NB4 (cell line): ENCODE measurements around the gene ZNF827.

Experiments
- DNase-seq: peaks from one replicate; pipeline ENCODE4 v3.0.0; 2010; ENCODE audit warnings: low read depth
- H3K4me3 ChIP-seq: one replicate; pipeline ENCODE4 v1.5.1; 2011; ENCODE audit warnings: mild to moderate bottlenecking, low read depth, low read length, moderate library complexity
- CTCF ChIP-seq: IDR thresholded peaks from one replicate; pipeline ENCODE4 v1.5.1; 2012; ENCODE audit warnings: low read depth, low read length
- MAX ChIP-seq: IDR thresholded peaks from 2 replicates; pipeline ENCODE4 v1.6.1; 2011; ENCODE audit warnings: low read depth, low read length
- MYC ChIP-seq: IDR thresholded peaks from 2 replicates; pipeline ENCODE4 v1.6.1; 2011; ENCODE audit warnings: low read depth, low read length
- POLR2A ChIP-seq: IDR thresholded peaks from 2 replicates; pipeline ENCODE4 v1.6.1; 2011; ENCODE audit warnings: mild to moderate bottlenecking; ENCODE audit not compliant: insufficient read length; ENCODE audit errors: extremely low read depth

Gene ZNF827

GRCh38 chr4:145902522-145902921, 36.1 kb downstream of the ZNF827 start:
- TF ChIP-seq CTCF = no peak
- no peak for TF ChIP-seq MYC
- no peak for TF ChIP-seq MAX
- TF ChIP-seq POLR2A = no peak
- no peak overlapping the region for H3K4me3 ChIP-seq
- no peak for DNase-seq

- TF ChIP-seq MYC = no peak
- TF ChIP-seq CTCF = no peak
- TF ChIP-seq MAX = no peak
- no peak for TF ChIP-seq POLR2A
- H3K4me3 ChIP-seq = no peak overlapping the region
- no peak for DNase-seq
Measured at GRCh38 chr4:145899886-145900460, 38.6 kb downstream of the ZNF827 start.

GRCh38 chr4:145898926-145899531, 39.6 kb downstream of the ZNF827 start:
- TF ChIP-seq CTCF (no peak), MAX (no peak), MYC (no peak), POLR2A (no peak)
- DNase-seq = no peak
- H3K4me3 ChIP-seq = no peak overlapping the region

GRCh38 chr4:145898466-145898865, 40.2 kb downstream of the ZNF827 start:
- no peak for DNase-seq
- no peak overlapping the region for H3K4me3 ChIP-seq
- TF ChIP-seq CTCF (no peak), MYC (no peak), POLR2A (no peak), MAX (no peak)

GRCh38 chr4:145895056-145895455, 43.6 kb downstream of the ZNF827 start:
- no peak for DNase-seq
- no peak for TF ChIP-seq MYC
- TF ChIP-seq MAX = no peak
- TF ChIP-seq CTCF = no peak
- no peak for TF ChIP-seq POLR2A
- no peak overlapping the region for H3K4me3 ChIP-seq
